ENCODE results near the gene TMEM269. TPM values are rescaled to one million over a fixed set of nuclear protein-coding genes. Genes with fewer than 3 reads are reported as not detected.

The TMEM269 gene
- total and polyA plus RNA-seq, 9 of the 15 experiments (the other 6 are each of a cell fraction or from before 2014, with no cell fraction given), result 0.09 to 0.49 (median 0.21) TPM

DNA sequence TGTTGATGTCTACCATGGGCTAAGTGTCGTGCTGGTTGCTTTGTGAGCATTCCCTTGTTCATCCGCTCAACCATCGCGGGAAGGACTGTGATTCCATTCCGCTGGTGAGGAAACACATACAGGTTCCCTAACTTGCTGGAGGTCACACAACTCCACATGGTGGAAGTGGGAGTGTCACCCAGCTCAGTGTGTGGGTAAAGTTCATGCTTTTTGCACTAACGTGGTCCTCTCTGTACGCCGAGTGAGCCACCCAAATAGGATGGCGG, 40.7 kb upstream of the TMEM269 start (continued):
- TF ChIP-seq NFE2L1 (tag; IDR thresholded peaks at IDR 0.05; ENCODE audit: borderline replicate concordance, low read depth), result no peak
- no peak for TF ChIP-seq ZNF717 (CRISPR knock-in tag; IDR thresholded peaks at IDR 0.05)
- no peak for TF ChIP-seq SLC30A9 (CRISPR knock-in tag; IDR thresholded peaks at IDR 0.05)
- no peak for TF ChIP-seq PML (IDR thresholded peaks at IDR 0.05; ENCODE audit: low read length)
- TF ChIP-seq PYGO2 (tag; IDR thresholded peaks at IDR 0.05), result no peak
- no peak for TF ChIP-seq ZNF764 (CRISPR knock-in tag; IDR thresholded peaks at IDR 0.05; ENCODE audit: low read depth)
- TF ChIP-seq CREM (IDR thresholded peaks at IDR 0.05; ENCODE audit: low read depth), result no peak
- TF ChIP-seq ZNF274 (IDR thresholded peaks at IDR 0.05; ENCODE audit: borderline replicate concordance, low read depth, low read length), result no peak
- no peak for TF ChIP-seq ZNF277 (CRISPR knock-in tag; IDR thresholded peaks at IDR 0.05; ENCODE audit: borderline replicate concordance)

GRCh38 chr1:42745851-42746250, 38.9 kb upstream of the TMEM269 start:
- H3K79me2 ChIP-seq (ENCODE audit: control insufficient read depth, insufficient read depth, low read length), result no peaks in the 10 kb centered on the region
- H3K27me3 ChIP-seq (ENCODE audit: control insufficient read depth in 2 of 2, insufficient read depth in 2 of 2, low read length in 2 of 2), result peaks cover 0 to 5% of the 10 kb centered on the region in 2 experiments; a peak in 1 of 5 replicates
- H3K9me3 ChIP-seq (replicated peaks; ENCODE audit: control insufficient read depth, insufficient read depth, low read depth, low read length), result no peaks in the 10 kb centered on the region
- H3K9ac ChIP-seq (ENCODE audit: insufficient read depth in 1 of 2, low read depth in 2 of 2, low read length in 2 of 2), result no peak overlapping the region
- CTCF ChIA-PET (ENCODE audit: low intra/inter-chr PET ratio), result interaction anchor here (0.9 to 1.1 kb wide), 2 partner anchors 168 to 599 kb away, joined by 3 to 4 read pairs; no protein-coding TSS in a partner anchor
- peaks cover 0 to 2% of the 10 kb centered on the region in 2 experiments; a peak in 1 of 5 replicates for H3K4me1 ChIP-seq (replicated peaks in 1 of 2; ENCODE audit: control insufficient read depth in 2 of 2, insufficient read depth in 2 of 2, low read length in 2 of 2)
- H3K9me1 ChIP-seq (ENCODE audit: control insufficient read depth, insufficient read depth, low read length), result peaks cover 8% of the 10 kb centered on the region
- FAIRE-seq (no peak), ATAC-seq (no peak), DNase-seq (ENCODE audit: extremely low read depth in 1 of 4, low spot score in 3 of 4) (no peak)
- no peaks in the 10 kb centered on the region for H4K20me1 ChIP-seq (replicated peaks; ENCODE audit: control insufficient read depth, insufficient read depth, low read length)
- H3K36me3 ChIP-seq (ENCODE audit: control insufficient read depth, insufficient read depth, low read length), result peaks cover 46% of the 10 kb centered on the region; the same call in 2 of the 3 replicates
- no peak overlapping the region for H3K4me3 ChIP-seq
- POLR2A ChIA-PET, result interaction anchor here (0.9 to 1.8 kb wide), 3 partner anchors 9 to 19 kb away, joined by 3 to 14 read pairs (median 5); no protein-coding TSS in a partner anchor
- no peak overlapping the region for H2AFZ ChIP-seq (ENCODE audit: low read depth, low read length)
- H3K27ac ChIP-seq (ENCODE audit: extremely low read depth, low read depth, low read length), result no peak overlapping the region
- 82% methylated on average over 7 of the region's 8 CpGs for WGBS (ENCODE audit: insufficient coverage, low coverage, missing lambda C conversion rate)
- no peak overlapping the region for H3K4me2 ChIP-seq (ENCODE audit: insufficient read depth, low read length)
- in situ Hi-C loops (cut with MboI) (loop anchor here (10.0 to 25.0 kb wide), 2 partner anchors 159 to 401 kb away; no protein-coding TSS in a partner anchor), intact Hi-C loops (cut with micrococcal nuclease) (no loop called here)
- no peak for TF ChIP-seq FOXJ2 (tag; IDR thresholded peaks at IDR 0.05)
- TF ChIP-seq, protein P1, sequence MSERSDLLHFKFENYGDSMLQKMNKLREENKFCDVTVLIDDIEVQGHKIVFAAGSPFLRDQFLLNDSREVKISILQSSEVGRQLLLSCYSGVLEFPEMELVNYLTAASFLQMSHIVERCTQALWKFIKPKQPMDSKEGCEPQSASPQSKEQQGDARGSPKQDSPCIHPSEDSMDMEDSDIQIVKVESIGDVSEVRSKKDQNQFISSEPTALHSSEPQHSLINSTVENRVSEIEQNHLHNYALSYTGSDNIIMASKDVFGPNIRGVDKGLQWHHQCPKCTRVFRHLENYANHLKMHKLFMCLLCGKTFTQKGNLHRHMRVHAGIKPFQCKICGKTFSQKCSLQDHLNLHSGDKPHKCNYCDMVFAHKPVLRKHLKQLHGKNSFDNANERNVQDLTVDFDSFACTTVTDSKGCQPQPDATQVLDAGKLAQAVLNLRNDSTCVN (CRISPR knock-in tag; IDR thresholded peaks at IDR 0.05), result no peak
- TF ChIP-seq CBX2 (IDR thresholded peaks at IDR 0.05; ENCODE audit: insufficient read depth, low read length, poor library complexity, severe bottlenecking), result no peak
- peak; percentile 30 for TF ChIP-seq POLR2B (IDR thresholded peaks at IDR 0.05; ENCODE audit: low read depth, partially characterized antibody)
- TF ChIP-seq ZNF778 (CRISPR knock-in tag; IDR thresholded peaks at IDR 0.05), result no peak
- no TSS peak for BruUV-seq (replicated peaks)
